ENCODE results near the gene DNAJC24.

Gene DNAJC24

GRCh38 chr11:31478223-31478590 lies 108.5 kb downstream of the DNAJC24 start:
- TF ChIP-seq CTCF (IDR thresholded peaks at IDR 0.05): no peak
- Histone ChIP-seq H3K27ac (no peak overlapping the region), H3K4me3 (no peak overlapping the region)
- no peak for DNase-seq (ENCODE audit: low spot score)

GRCh38 chr11:31479066-31479465 lies 109.4 kb downstream of the DNAJC24 start:
- no peak for TF ChIP-seq CTCF (IDR thresholded peaks at IDR 0.05)
- no peak overlapping the region for H3K4me3 ChIP-seq

GRCh38 chr11:31480930-31481329 lies 111.3 kb downstream of the DNAJC24 start:
- TF ChIP-seq CTCF (IDR thresholded peaks at IDR 0.05): no peak
- no peak overlapping the region for H3K27ac ChIP-seq
- DNase-seq (ENCODE audit: low spot score): no peak
- H3K4me3 ChIP-seq: no peak overlapping the region

More at GRCh38 chr11:31479066-31479465, 109.4 kb downstream of the DNAJC24 start:
- H3K27ac ChIP-seq: no peak overlapping the region
- DNase-seq (ENCODE audit: low spot score): no peak
